K562 (cell line): ENCODE results near the gene ZNF778. TPM values are rescaled to one million over a fixed set of nuclear protein-coding genes. Genes with fewer than 3 reads are reported as not detected.

Source experiments
- CBFA2T3 ChIP-seq: fragments of 450-650 bp; IDR thresholded peaks from 2 replicates; pipeline ENCODE4 v1.6.1; 2017
- CTBP1 ChIP-seq: fragments of 450-650 bp; IDR thresholded peaks from 2 replicates; pipeline ENCODE4 v1.6.1; 2016; ENCODE audit warnings: borderline replicate concordance
- DPF2 ChIP-seq: fragments of 450-650 bp; IDR thresholded peaks from 2 replicates; pipeline ENCODE4 v1.6.1; 2016
- EP300 ChIP-seq: IDR thresholded peaks from 2 replicates; pipeline ENCODE4 v1.6.1; 2012; ENCODE audit warnings: low read length, improper control_type of control experiment
- GTF2E2 ChIP-seq: fragments of 200-800 bp; sonication (Bioruptor generic); IDR thresholded peaks from 2 replicates; pipeline ENCODE4 v1.6.1; 2016; ENCODE audit warnings: missing genetic modification characterization, missing compliant biosample characterization
- HMBOX1 ChIP-seq: sonication (generic); IDR thresholded peaks from 2 replicates; pipeline ENCODE4 v1.6.1; 2016
- IRF1 ChIP-seq: sonication (generic); formaldehyde crosslinking; IDR thresholded peaks from 2 replicates; pipeline ENCODE4 v1.8.0; 2022; ENCODE audit warnings: missing genetic modification reagents, mild to moderate bottlenecking, borderline replicate concordance
- JUN ChIP-seq, 2 experiments: sonication (generic) in 1 of 2; formaldehyde crosslinking in 1 of 2; IDR thresholded peaks; 2 replicates each; pipeline versions ENCODE4 v1.6.1 to v1.8.0; 2012 to 2022; ENCODE audit warnings: borderline replicate concordance in 2 of 2, mild to moderate bottlenecking in 2 of 2, improper control_type of control experiment in 1 of 2, low read depth in 1 of 2, low read length in 1 of 2, missing genetic modification reagents in 1 of 2
- MNT ChIP-seq, 2 experiments: fragments of 450-650 bp; conservative IDR thresholded peaks; 2 replicates each; pipeline ENCODE4 v1.6.1; 2017; ENCODE audit warnings: mild to moderate bottlenecking in 2 of 2, moderate library complexity in 2 of 2
- MYBL2 ChIP-seq, 2 experiments: fragments of 450-650 bp in 1 of 2; sonication (generic) in 1 of 2; formaldehyde crosslinking in 1 of 2; IDR thresholded peaks; 2 replicates each; pipeline versions ENCODE4 v1.6.1 to v1.8.1; 2017 to 2022; ENCODE audit warnings: borderline replicate concordance in 1 of 2, inconsistent platforms in 1 of 2, low read depth in 1 of 2, mild to moderate bottlenecking in 1 of 2, missing genetic modification reagents in 1 of 2, moderate library complexity in 1 of 2
- NCOA1 ChIP-seq: fragments of 450-650 bp; IDR thresholded peaks from 2 replicates; pipeline ENCODE4 v1.6.1; 2016; ENCODE audit warnings: low read depth
- NONO ChIP-seq, 2 experiments: fragments of 200-400 bp in 1 of 2; fragments of 450-650 bp in 1 of 2; formaldehyde crosslinking in 1 of 2; IDR thresholded peaks; 2 replicates each; pipeline ENCODE4 v1.6.1; 2017; ENCODE audit warnings: low read depth in 2 of 2, mild to moderate bottlenecking in 2 of 2, moderate library complexity in 2 of 2, low read length in 1 of 2
- POLR2AphosphoS5 ChIP-seq: IDR thresholded peaks from 2 replicates; pipeline ENCODE4 v1.6.1; 2011; ENCODE audit warnings: mild to moderate bottlenecking, low read depth, low read length, moderate library complexity; ENCODE audit not compliant: control insufficient read depth, insufficient read depth
- RNF2 ChIP-seq: sonication (generic); IDR thresholded peaks from 2 replicates; pipeline ENCODE4 v1.6.1; 2016
- STAT5A ChIP-seq: IDR thresholded peaks from 2 replicates; pipeline ENCODE4 v1.6.1; 2012; ENCODE audit warnings: low read length, inconsistent platforms, borderline replicate concordance
- TAL1 ChIP-seq: fragments of 450-650 bp; IDR thresholded peaks from 2 replicates; pipeline ENCODE4 v1.6.1; 2016; ENCODE audit warnings: mild to moderate bottlenecking
- TCF3 ChIP-seq: sonication (generic); formaldehyde crosslinking; IDR thresholded peaks from 2 replicates; pipeline ENCODE4 v1.4.0; 2020; ENCODE audit warnings: mild to moderate bottlenecking, missing genetic modification reagents
- TRIM24 ChIP-seq, 2 experiments: fragments of 450-650 bp; IDR thresholded peaks; 2 replicates each; pipeline ENCODE4 v1.6.1; 2016
- ZFPM2 ChIP-seq: fragments of 250-450 bp; sonication (Bioruptor Pico); IDR thresholded peaks from 2 replicates; pipeline ENCODE4 v1.5.1; 2022; ENCODE audit warnings: mild to moderate bottlenecking
- ZMIZ1 ChIP-seq, 2 experiments: fragments of 150-350 bp in 1 of 2; IDR thresholded peaks; 2 replicates each; pipeline ENCODE4 v1.6.1; 2012 to 2016; ENCODE audit warnings: low read depth in 2 of 2, low read length in 2 of 2, mild to moderate bottlenecking in 1 of 2, moderate library complexity in 1 of 2
- ZNF140 ChIP-seq: fragments of 250-450 bp; sonication (Bioruptor Pico); IDR thresholded peaks from 2 replicates; pipeline ENCODE4 v1.8.0; 2021; ENCODE audit warnings: moderate library complexity, mild to moderate bottlenecking, inconsistent platforms
- ZNF780A ChIP-seq: fragments of 250-450 bp; sonication (Bioruptor Pico); IDR thresholded peaks from 2 replicates; pipeline ENCODE4 v1.5.0; 2021; ENCODE audit warnings: mild to moderate bottlenecking
- polyA plus RNA-seq, 8 experiments: library from polyadenylated mRNA; depleted of rRNA in 4 of 8; stranded (reverse) in 5 of 8; unstranded in 3 of 8; fragments of >200 nt; fragmentation: Nextera tagmentation in 2 of 8; fragmentation: Illumina TruSeq in 1 of 8; extraction: Ambion mirVana in 2 of 8; extraction: Trizol in 1 of 8; gene quantifications; 2 replicates each; pipeline versions ENCODE4 v1.2.1 to v1.2.3, GENCODE V29; 2011 to 2014; ENCODE audit warnings: inconsistent platforms in 1 of 8, missing spikeins in 1 of 8
- total RNA-seq, 7 experiments: library from RNA; depleted of rRNA in 6 of 7; stranded (reverse); fragments of >200 nt in 6 of 7; fragmentation: Illumina TruSeq in 2 of 7; extraction: Trizol in 2 of 7; gene quantifications; 2 replicates each; pipeline versions ENCODE4 v1.2.1 to v1.2.3, GENCODE V29; 2011 to 2021; ENCODE audit warnings: low replicate concordance in 1 of 7

Gene ZNF778
- total and polyA plus RNA-seq, 9 of the 15 experiments (the other 6 are each of a cell fraction or from before 2014, with no cell fraction given): 0.70 to 60.6 (median 7.5) TPM

- peak; percentile 76; the same call in 1 of the 2 replicates for TF ChIP-seq EP300
- peak; percentile 61; the same call in 1 of the 2 replicates for TF ChIP-seq POLR2AphosphoS5
- TF ChIP-seq IRF1 (CRISPR knock-in tag): no peak
- TF ChIP-seq ZNF780A: no peak
- TF ChIP-seq CTBP1: peak; percentile 48; the same call in 1 of the 2 replicates
- TF ChIP-seq CBFA2T3: peak; percentile 90
- TF ChIP-seq STAT5A: peak; percentile 57; the same call in 1 of the 2 replicates
- TF ChIP-seq NCOA1: peak; percentile 57; the same call in 1 of the 2 replicates
- no peak for TF ChIP-seq ZFPM2 (CRISPR knock-in tag)
- peak; percentile 91 for TF ChIP-seq DPF2
- peak; percentile 90 for TF ChIP-seq TCF3
- no peak for TF ChIP-seq MYBL2 (IDR thresholded peaks at IDR 0.05; ENCODE audit: low read depth)
- TF ChIP-seq MYBL2 (CRISPR knock-in tag; IDR thresholded peaks at IDR 0.05; ENCODE audit: borderline replicate concordance): no peak
- TF ChIP-seq MNT (conservative IDR thresholded peaks at IDR 0.05): peak; percentile 36 to 52; a peak in 3 of 4 replicates
- TF ChIP-seq NONO (IDR thresholded peaks at IDR 0.05; ENCODE audit: low read depth in 2 of 2, low read length in 1 of 2): 0 out of 4 replicates have a peak, but pooled peaks of 1 of the 2 experiments have one; percentile 8
- peak; percentile 28; the same call in 1 of the 2 replicates for TF ChIP-seq JUN (IDR thresholded peaks at IDR 0.05; ENCODE audit: borderline replicate concordance, low read depth, low read length)
- no peak for TF ChIP-seq JUN (CRISPR knock-in tag; IDR thresholded peaks at IDR 0.05; ENCODE audit: borderline replicate concordance)
- TF ChIP-seq RNF2: peak; percentile 27; the same call in 1 of the 2 replicates
- peak; percentile 84 for TF ChIP-seq TAL1
- TF ChIP-seq HMBOX1: peak; percentile 55; the same call in 1 of the 2 replicates
- TF ChIP-seq GTF2E2 (tag): no peak
- peak; percentile 52 to 71 for TF ChIP-seq TRIM24 (IDR thresholded peaks at IDR 0.05)
- no peak for TF ChIP-seq ZNF140 (CRISPR knock-in tag)
- TF ChIP-seq ZMIZ1 (IDR thresholded peaks at IDR 0.05; ENCODE audit: low read depth in 2 of 2, low read length in 2 of 2): 0 out of 4 replicates have a peak, but pooled peaks of 1 of the 2 experiments have one; percentile 9
Observed at GRCh38 chr16:89219365-89219764, 1.9 kb downstream of the ZNF778 start (continued).
